ENCODE data around the gene RFX6.

RFX6 gene

GRCh38 chr6:116979560-116979959 lies 102.5 kb downstream of the RFX6 start:
- Mint-ChIP-seq H3K4me1 (no peaks in the 10 kb centered on the region), H3K9me3 (peaks cover 9% of the 10 kb centered on the region), H3K27ac (no peak overlapping the region), H3K4me3 (no peak overlapping the region), H3K27me3 (no peaks in the 10 kb centered on the region), H3K36me3 (no peaks in the 10 kb centered on the region)
- ATAC-seq, result no peak

Measured in stimulated activated memory B cell treated with anti-CD40 and anti-IgM and Interleukin-4, amounts not matched to agents 10 μg/mL and 1 μg/mL and 100 μg/mL, for 72 hours (primary cell).